ENCODE data around the gene MYLK.
"Not testable (repeated sequence)": the region's sequence is repeated elsewhere in the genome, so short reads cannot be mapped to it uniquely, and the experiment has no call there.

Gene MYLK

DNA sequence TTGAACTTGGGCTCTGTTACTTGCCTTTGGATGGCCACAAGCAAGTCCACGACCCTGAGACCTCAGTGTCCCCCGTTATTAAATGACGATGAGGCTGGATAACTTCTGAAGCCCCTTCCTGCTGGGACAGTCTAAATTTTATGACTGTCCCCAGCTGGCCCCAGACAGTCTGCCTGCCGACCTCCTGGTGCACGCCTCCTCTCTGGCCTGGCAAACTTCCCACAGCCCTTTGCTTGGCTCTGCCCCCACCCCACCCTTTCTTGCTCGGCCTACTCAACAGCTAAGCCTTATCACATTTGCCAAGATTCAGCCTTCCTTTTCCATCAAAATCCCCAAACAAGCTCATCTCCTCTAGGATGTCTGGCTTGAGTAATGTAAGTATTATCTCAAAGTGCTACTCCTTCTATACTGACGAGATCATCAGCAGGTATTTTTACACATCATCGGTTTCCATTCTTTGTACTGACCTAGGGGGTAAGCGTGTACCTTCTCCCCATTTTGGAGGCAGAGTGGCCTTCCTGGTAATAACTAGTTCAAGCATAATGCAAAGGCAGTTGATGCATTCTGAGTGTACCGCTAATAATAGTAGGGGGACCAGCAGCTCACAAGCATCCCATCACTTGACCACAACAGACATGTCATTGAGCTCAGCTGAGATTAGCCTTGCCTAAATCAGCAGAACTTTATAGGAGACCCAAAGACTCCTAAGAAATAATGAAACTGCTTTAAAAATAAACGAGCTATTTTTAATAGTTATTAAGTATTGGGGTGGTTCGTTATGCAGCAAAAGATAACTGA lies 178.4 kb downstream of the MYLK start:
- no peak for DNase-seq (ENCODE audit: low read depth in 2 of 2, low spot score in 1 of 2)

DNA sequence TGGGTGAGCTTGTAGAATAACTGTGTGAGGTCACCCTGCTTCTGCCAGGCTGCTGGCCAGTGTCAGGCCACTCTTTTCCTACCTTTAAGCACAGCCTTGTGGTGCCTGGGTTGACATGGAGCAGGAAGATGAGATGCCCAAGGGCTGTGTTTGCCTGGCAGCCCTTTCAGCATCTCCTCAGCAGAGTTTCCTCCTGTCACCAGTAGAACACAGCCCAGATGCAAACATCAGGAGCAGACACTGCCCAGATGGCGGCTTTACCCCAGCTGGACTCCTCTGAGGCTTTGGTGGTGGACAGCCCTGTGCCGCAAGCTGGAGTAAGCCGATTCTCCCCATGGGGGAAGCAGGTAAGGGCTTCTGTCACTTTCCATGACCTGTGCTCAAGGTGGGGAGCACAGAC lies 180.5 kb downstream of the MYLK start:
- not testable (repeated sequence) for DNase-seq (ENCODE audit: low read depth in 2 of 2, low spot score in 1 of 2)

DNA sequence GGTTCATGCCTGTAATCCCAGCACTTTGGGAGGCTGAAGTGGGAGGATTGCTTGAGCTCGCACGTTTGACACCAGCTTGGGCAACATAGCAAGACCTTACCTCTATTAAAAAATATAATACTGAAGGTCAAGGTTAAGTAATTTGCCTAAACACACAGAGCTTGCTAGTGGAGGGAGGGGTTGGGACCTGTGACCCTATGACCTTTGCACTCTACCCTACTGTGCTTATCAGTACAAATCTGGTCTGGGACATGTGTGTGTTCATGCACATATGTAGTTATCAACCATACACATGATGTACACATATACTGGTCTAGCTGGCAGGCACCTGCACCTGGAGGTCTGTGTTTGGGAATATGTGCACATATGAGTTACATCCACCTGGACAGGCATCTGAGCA lies 181.4 kb downstream of the MYLK start:
- DNase-seq (ENCODE audit: low read depth in 2 of 2, low spot score in 1 of 2): no peak

DNA sequence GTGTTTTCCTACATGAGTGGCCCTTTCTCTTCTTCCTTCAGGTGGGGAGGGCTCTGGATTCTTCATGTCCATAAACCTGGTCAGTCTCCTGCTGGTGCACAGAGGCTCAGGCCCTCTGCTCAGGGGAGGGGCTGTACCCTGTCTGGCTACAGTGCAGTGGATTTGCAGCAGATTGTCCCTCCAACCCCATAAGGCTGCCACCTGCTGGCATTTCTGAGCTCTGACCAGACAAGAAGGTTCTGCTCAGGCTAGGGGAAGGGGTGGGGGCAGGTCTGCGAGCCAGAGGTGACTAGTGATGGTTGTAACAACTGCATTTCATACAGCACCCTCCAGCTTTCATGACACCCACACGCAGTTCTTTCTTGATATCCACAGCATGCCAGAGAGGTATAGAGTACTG lies 182.1 kb downstream of the MYLK start:
- DNase-seq (ENCODE audit: low read depth in 2 of 2, low spot score in 1 of 2): not testable (repeated sequence)

DNA sequence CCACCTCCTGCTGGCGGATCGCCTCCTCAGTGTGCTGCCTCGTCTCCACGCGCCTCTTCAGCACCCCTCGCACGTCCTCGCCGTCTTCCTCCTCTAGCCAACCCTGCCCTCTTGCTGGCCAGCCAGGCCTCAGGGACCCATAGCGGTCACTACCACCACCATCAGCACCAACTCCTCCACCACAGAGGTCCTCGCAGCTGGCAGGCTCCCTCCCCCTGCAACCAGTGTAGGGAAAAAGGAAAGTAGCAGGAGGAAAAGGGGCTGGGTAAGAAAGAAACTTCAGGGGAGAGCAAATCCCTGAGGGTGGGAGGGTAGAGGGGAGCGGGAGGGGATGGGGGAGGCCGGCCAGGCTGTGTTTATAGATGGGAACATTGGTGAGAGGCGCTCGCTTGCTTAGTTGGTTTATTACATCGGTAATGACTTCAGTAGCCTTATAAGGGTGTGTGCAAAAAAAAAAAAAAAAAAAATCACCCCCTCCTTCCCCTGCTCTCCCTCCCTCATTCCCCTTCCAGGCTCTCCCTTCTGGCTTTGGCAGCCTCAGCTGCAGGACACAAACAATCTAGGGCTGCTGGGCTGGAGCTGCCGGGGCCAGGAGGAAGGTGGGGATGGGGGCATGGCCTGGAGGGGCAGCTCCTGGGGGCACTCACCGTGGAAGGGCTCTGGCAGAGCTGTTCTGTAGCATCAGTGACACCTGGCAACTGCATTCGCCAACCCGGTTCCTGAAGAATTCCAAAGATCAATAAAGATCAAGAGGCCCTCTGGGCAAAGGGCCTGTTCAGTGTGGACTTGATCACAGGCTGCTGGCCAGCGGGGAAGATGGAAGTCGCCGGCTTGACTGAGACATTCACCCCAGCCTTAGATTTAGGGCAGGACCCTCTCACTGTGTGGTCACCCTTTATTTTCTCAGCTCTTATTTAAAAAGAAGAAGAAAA lies 183.1 kb downstream of the MYLK start:
- no peak for DNase-seq (ENCODE audit: low read depth in 2 of 2, low spot score in 1 of 2)

DNA sequence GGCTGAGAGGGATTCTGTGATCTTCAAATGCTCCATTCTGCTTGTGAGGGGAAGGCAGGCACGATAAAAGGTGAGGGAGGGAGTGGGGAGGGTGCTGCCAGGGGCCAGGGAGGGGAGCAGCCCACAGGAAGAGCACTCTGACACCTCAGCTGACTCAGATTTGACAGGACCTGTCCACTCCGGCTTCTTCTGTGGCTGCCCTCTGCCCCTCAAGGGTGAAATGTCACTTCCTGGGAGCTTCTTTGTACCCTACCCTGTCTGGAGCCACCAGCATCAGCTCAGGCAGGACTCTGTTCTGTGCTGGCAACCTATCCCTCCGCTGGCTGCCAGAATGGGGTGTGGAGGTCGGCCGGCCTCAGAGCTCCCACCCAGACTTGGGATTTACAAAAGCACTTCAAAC lies 185.3 kb downstream of the MYLK start:
- DNase-seq (ENCODE audit: low read depth in 2 of 2, low spot score in 1 of 2): no peak

DNA sequence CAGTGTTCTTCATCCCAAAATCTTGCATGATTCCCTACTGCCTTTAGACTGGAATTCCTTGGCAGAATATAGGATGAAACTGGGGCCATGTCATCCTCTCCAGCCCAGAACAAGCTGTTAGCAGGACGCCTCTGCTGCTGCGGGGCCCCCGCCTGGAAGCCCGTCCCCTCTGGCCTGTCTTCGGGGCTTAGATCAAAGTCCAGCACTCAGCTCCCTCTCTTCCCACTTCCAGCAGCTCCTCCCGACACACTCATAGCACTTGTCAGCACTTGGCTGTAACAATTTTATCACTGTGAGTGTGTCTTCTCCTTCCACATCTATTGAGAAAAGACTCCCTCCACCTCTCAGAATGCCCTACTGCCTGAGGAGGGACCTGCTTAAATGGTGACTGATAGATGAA lies 187.3 kb downstream of the MYLK start:
- no peak for DNase-seq (ENCODE audit: low read depth in 2 of 2, low spot score in 1 of 2)

DNA sequence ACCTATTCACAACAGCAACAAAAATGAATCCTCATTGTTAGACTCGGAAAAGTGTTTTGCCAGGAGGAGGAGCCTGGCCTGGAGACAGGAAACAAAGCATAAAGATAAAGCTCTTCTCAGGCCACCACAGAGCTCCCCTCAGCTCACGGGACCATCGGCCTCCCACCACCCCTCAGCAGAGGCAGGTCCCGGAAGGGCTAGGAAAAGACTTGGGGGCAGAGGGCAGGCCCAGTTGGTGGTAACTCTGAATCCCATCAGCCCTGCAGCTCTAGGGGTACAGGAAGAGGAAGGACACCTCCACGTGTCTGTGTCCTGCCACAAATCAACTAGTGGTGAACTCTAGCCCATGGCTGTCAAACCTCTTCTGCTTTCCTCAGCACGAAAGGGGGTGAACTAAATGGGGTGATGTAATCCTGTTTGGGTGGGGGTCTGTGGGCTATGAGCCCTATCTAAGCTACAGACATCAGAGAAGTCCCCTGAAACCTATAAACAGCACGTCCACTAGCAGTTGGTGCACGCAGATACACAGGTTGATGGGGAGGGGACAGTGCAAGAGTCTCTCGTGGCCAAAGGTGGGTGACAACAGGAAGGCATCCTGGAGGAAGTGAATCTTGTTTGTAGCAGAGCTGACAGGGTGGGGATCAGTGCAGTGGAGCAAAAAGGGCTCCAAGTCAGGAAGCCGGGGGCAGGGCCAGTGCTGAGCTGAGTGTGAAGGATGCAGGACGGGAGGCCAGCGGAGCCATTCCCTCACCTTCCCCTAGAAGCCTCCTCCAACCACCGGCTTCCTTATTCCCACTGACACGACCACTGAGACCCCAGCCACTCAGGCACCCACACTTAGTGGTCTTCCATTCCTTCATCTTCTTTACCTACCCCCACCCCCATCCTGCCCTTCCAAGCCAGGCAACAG lies 188.1 kb downstream of the MYLK start:
- no peak for DNase-seq (ENCODE audit: low read depth in 2 of 2, low spot score in 1 of 2)

DNA sequence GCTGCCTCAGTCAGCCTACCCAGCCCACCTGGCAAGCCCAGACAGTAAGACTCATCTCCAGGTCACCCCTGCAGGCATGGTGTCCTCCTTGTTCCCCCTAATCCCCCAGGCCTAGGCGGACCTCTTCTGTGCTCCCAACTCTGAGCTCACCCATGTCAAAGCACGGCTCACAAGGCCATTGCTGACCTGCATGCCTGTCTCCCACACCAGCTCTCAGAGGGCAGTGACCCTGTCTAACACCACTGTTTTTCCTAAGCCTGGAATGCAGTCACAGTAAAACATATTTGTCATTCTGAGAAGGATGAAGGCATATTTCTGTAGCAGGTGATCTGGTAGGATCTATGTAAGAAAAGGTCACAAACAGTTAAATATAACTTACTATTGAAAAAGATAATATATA lies 189.0 kb downstream of the MYLK start:
- no peak for DNase-seq (ENCODE audit: low read depth in 2 of 2, low spot score in 1 of 2)

DNA sequence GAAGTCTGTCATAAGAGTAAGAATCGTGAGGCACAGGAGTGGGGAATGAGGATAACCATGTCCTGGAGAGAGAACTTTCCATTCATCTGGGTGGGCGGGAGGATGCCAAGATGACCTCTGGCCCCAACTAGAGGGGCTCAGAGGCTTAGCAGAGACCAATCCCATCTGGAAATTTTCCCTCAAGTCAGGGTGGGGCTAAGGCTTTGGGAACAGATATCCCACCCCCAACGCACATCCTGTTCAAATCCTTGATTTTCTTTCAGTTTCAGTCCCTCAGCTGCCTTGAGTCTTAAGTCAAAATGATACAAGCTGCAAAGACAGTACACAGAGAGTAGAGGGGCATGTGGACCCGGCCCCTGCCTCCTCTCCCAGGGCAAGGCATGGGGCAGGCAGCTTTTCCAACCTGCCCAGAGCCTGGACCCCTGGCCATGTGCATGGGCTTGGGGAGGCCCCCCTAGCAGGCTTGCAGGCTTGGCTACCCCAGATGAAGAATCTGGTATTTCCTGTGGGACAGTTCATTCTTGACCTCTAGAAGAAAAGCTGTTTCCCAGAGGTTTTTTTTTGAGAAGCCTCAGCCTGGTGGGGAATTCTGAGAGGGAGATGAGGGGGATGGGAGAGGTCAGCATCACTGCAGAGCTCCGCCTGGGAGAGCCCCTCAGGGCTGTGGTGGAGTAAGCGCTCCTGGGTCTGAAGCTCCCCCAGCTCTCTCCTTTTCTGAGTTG lies 189.6 kb downstream of the MYLK start:
- no peak for DNase-seq (ENCODE audit: low read depth in 2 of 2, low spot score in 1 of 2)

DNA sequence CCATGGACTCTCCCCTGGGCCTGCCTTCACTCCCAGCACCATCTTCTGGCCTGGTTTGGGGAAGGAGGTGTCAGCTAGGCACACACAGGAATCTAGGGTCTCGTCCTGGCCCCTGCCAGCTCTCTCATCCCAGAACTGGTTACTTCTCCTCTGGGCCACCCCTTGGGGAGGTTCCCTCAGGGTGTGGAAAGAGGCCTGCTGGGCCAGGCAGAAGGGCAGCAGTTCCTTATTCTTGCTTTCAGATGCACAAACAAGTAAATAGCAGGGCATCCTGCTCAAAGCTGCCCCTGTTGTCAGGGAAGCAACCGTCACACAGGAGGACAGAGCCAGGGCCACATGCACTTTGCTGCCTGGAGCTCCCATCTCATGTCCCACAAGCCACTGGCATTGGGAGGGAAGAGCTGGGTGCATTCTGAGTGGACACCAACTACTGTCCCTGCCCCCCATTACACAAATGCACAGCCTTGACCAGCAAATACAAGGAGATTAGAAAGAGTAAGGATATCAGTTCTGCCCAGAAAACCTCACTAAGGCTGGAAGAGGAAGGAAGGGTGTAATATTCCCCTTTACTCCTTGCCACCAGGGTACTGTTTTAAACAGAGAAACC lies 190.4 kb downstream of the MYLK start:
- DNase-seq (ENCODE audit: low read depth in 2 of 2, low spot score in 1 of 2): no peak

DNA sequence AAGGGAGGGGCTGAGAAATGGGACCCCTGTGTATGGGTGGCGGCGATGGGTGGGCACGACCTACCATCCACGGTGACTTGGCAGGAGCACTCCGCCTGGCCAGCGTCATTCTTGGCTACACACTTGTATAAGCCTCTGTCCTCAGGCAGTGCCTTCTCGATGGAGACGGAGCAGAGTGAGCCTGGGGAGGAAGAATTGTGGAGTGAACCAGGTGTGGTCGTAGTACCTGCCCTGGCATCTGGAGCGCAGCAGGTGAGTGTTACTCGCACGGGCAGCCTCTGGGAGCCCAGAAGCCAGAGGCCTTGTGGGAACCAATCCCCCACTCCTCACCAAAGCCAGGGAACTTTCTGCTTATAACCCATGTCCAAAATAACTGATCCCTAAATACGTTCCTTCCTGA lies 191.5 kb downstream of the MYLK start:
- DNase-seq (ENCODE audit: low read depth in 2 of 2, low spot score in 1 of 2): no peak

DNA sequence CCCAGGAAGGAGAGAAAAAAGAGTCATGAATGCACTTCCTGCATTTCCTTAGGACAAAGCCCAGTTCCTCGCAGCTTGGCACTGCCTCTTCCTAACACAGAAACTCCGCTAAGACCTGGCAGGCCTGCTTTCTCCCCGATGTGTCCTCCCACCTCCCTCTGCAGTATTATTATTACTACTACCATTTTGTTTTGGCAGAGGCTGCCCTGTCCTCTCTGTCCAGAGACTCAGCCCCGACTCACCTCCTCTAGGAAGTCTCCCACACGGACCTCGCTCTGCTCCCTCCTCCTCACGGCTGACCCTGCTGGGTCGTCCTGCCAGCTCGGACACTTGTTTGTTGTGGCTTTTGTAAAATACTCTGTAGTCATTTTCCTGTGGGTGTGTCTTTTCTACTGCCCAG lies 192.1 kb downstream of the MYLK start:
- DNase-seq (ENCODE audit: low read depth in 2 of 2, low spot score in 1 of 2): no peak

DNA sequence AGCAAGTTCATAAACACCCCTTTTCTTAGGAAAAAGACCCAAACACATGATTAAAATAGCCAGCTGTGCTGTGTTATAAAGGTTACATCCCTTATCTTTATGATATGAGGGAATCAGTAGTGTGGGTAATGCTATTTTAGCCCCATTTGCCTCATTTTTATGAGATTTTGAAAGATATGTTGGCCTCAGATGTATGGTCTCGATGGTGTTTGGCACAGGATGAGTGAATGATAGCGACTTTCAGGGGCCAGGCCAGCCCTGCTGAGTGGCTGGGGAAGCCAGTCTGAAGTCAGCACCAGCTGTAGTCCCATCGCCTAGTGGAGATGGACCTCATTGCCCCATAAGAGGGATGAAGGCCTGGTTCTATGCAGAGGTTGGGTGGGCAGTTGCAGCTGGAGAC lies 194.3 kb downstream of the MYLK start:
- no peak for DNase-seq (ENCODE audit: low read depth in 2 of 2, low spot score in 1 of 2)

DNA sequence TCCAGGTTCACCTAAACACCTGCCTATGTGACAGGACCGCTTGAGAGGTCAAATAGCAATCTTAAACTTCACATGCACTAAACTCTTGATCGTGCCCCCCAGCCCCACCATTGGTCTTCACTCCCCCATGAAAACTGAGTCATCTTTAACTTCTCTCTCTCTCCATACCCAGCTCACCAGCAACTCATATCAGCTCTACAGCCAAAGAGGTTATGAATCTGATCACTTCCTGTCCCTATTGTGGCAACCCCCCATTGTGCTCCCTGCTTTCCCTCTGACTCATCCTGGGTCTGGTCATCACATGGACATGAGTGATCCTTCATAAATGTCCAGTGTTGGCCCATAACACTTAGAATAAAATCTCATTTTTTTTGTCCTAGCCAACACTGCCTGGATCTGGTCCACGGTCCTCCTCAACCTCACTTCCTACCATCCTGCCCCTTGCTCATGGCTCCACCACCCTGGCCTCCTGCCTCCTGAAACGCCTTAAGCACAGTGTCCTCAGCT lies 195.8 kb downstream of the MYLK start:
- DNase-seq (ENCODE audit: low read depth in 2 of 2, low spot score in 1 of 2): no peak

DNA sequence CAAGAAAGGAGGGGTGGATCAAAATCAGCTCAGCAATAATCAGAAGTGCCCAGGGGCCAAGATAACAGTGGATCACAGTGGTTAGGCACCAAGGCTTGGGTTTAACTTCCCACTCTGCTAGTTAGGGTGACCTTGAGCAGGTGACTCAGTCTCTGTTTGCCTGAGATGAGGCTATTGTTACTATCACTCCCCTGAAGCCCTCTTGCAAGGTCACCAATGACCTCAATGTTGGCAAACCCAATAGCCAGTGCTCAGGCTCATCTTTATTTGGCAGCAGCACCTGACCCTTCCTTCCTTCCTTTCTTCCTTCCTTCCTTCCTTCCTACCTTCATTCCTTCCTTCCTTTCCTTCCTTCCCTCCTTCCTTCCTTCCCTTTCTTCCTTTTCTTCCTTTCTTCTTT lies 196.8 kb downstream of the MYLK start:
- no peak for DNase-seq (ENCODE audit: low read depth in 2 of 2, low spot score in 1 of 2)

DNA sequence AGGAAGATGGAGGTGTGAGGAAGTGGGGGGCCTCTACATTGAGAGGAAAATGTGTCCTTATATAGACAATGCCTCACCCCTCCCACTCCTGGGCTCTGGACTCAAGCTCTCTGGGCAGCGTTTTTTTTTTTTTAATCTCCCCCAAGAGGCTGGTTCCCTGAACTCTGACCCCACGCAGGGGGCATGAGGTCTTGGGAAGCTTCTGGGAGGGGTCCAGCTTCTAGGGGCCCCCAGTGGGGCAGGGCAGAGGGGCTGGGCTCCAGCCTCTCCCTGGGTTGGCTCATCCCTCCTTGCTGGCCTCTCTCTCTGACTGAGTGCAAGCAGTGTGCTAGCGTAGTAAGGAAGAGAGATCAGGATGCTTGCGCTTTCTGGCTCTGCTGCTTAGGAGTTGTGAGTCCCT lies 197.9 kb downstream of the MYLK start:
- no peak for DNase-seq (ENCODE audit: low read depth in 2 of 2, low spot score in 1 of 2)

DNA sequence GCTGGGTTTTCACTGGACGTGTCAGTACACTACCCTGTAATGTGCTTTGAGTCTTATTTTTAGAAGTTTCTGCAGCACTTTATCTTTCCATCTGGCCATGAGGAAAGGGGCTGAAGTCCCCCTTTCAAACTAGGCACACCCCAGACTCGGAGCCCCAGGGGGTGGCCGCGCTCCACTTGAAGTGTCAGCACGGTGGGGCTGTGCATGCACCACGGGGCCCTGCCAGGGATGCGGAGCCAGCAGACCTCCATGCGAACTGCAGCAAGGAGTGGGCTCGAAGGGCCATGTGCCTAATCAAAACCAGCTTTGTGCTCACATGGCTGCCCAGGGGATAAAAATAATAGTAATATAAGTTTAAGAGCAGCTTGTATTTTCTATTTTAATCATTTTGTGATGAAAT lies 198.4 kb downstream of the MYLK start:
- no peak for DNase-seq (ENCODE audit: low read depth in 2 of 2, low spot score in 1 of 2)

DNA sequence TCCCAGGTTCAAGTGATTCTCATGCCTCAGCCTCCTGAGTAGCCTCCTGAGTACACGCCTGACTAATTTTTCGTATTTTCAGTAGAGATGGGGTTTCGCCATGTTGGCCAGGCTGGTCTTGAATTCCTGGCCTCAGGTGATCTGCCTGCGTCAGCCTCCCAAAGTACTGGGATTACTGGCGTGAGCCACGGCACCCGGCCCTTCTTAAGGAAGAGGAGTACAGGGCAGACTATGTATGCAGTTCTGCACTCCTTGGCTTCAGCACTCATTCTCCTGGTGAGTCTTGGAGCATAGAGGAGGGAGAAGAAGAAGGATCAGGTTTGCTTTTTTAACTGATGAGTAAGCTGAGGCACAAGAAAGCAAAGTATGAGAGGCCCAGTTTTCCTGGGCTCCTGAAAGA lies 199.5 kb downstream of the MYLK start:
- no peak for DNase-seq (ENCODE audit: low read depth in 2 of 2, low spot score in 1 of 2)

DNA sequence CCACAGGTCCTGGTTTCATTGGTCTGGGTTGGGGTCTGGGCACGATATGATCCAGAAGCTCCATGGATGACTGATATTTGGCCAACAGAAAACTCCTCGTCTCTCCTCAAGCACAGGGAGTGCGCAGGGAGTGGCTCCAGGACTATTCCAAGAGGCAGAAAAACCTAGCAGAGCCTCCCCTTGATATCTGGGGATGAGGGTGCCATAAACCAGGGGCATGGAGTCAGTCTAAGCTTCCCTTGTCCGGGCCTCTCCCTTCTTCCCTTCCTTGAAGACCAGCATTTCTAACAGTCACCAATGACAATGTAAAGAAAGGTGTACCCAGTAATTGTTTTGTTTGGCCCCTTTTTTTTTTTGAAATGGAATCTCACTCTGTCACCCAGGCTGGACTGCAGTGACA lies 199.9 kb downstream of the MYLK start:
- DNase-seq (ENCODE audit: low read depth in 2 of 2, low spot score in 1 of 2): no peak

Data from stimulated activated CD8-positive, alpha-beta memory T cell treated with anti-CD3 and anti-CD28 coated beads, Interleukin-4, amount 100 ng/mL, for 1 hour (primary cell).